GM18907 (cell line): Measurements from ENCODE around the gene ARAP1.

Source experiments
- ATAC-seq: cut with Tn5 transposase; IDR thresholded peaks from one replicate; pipeline ENCODE4 v1.9.1; 2021; ENCODE audit warnings: mild to moderate bottlenecking, moderate library complexity; ENCODE audit not compliant: unreplicated experiment

Gene ARAP1

DNA sequence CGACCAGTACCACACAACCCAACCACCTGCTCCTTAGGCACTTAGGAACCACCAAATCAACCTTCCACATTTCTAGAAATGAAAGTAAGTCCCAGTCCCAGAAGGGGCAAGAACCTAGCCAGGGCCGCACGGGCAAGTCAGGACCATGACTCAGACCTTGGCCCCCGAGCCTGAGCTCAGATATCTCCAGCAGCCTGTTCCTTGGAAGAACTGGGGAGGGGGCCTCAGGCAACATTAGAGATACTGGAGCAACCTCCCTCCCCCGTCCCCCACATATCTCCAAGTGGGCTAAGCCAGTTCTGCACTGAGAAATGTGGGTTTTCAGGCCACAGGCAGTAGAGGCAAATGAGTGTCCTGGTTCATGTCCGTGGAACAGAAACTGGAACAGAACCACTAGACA lies 7.7 kb downstream of the ARAP1 start:
- ATAC-seq: no peak

DNA sequence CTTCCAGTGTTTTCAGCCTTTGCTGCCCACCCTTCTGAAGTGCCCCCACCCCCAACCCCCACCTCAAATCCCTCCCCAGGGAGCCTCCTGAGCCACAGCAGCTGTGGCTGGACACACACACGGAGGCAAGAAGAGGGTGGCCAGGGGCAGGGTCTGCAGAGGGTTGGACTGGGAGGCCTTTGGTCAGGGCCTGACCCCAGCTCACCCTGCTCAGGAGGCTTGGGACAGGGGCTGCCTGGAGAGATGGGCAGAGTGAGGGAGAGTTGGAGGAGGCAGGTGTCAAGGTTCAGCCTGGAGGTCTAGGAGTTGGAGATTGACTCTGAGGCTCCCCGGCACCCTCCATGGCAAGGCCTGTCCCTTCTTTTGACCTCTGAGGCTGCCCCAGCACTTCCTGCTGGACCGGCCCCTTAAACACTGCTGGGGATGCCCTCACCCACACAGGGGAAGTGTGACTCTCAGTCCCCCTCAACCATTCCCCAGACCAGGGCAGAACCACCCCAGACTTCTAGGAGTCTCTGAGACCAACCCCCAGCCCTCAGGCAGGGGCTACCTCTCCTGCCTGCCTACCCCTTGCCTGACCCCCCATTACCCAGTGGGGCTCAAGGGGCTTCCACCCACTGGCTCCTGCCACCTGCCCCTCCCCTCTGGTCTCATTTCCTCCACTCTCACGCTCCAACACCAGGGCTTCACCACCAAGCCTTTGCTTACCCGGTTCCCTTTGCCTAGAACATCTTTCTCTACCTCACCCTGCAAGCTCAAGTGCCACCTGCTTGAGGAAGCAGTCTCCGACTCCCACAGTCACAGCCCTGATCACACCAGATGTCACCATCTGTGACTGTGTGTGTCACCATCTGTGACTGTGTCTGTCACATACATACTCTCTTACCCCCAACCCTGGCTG lies 8.6 kb downstream of the ARAP1 start:
- ATAC-seq: peak; percentile 62

DNA sequence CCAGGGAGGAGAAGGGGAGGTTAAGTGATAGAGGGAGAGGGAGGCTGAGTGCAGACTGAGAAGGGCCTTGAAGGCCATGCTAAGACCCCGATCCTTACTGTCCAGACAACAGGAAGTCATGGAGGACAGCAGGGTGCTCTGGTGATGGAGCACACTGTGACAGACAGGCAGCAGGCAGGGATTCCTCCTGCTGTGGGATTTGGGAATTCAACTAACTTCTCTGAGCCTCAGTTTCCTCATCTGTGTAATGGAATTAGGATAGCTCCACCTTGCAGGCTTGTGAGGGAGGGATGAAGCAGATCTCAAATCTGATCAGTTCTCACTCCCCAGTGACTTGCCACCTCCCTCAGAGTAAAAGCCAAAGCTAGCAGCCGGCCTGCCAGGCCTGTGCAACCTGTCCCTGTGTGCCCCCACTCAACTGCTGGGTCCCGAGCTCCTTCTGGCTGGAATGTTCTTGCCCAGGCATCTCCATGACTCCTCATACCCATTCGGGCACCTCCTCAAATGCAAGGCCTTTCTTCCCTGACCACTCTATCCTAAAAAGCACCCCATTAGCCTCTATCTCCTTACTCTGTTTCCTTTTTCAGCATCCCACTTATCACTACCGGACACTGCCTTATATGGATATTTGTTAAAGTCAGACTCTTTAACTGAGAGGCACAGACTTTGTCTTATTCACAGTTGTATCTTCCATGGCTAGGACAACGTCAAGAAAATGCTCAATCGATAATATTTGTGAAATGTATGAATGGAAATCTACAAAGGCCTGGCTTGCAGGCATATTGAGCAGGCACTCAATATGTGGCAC lies 9.5 kb downstream of the ARAP1 start:
- ATAC-seq: no peak

DNA sequence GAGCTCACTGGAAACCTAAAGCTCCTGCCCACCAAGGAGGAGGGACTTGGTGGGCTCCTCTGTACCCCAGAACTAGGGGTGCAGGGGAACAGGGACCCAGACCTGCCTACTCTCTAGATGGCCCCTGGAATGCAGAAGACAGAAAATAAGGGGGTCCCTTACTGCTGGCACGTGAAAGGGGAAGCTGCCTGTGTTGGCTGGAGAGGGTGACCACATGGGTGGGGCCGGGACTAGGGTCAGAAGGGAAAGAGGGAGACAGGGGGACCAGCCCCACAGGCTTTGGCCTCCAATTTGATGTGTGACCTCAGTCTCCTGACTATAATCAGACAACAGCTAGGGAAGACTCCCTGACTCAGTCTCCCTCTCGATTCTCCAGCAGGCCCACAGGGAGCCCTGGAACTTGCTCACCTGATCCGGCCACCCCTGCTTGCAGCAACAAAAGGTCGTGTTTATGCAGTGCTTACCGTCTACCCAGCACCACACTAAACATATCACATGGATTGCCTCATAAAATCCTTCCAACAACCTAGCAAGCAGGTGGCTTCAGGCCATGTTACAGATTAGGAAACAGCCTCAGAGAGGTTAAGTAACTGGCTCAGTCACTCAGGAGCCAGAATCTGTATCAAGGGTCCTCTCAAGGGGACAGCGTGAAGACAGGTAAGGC lies 10.2 kb downstream of the ARAP1 start:
- no peak for ATAC-seq

DNA sequence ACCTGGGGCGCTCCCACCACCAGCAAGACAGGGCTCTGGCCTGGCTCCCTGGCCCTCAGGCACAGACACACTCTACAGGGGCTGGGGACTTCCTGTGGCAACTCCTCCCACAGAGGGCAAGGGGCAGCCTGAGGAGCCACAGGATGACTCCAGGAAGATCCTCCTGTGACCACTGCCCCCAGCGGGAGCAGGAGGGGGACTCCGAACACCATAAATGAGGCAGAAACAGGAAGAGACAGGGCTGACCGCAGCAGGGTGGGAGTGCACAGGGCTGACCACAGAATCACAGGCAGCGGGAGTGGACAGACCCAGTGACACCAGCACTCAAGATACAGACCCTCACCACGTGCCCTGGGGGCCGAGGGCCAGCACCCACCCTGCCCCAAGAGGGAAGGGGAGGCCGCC lies 10.8 kb downstream of the ARAP1 start:
- no peak for ATAC-seq

DNA sequence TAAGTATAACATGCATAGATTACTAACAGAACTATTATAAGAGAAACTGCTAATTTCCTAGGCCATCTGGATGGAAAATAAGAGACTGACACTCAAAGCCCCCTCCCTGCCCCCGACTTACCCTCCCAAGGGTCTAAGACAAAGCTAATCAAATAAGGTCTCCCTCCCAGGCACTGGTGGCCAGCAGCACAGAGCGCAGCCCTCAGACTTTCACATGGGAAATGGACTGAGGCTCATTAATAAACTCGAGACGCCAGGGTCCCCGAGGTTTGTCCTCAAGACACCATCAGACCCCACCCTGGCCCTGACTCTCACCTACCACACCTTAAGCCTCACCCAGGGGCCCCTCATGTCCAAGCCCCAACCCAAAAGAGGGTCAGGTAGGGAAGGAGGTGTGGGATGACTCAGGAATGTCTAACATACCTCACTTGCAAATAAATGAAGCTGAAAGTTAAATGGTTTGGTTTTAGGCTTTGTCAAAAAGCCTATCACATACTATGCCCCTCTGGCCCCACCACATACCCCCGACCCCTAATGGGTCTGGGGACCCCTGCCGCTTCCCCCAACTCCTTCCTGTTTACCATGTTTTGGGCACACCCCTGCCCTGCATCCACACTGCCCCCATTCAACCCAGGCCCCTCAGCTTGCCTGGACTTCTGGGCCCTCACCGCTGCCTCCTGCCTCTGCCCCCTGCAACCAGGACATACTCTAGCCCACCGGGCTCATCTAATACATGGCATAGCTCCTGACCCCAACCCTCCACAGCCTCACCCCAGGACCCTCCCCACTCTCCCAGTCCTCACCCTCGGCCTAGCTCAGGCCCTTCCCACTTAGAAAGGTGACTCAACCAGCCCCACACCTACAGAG lies 11.4 kb downstream of the ARAP1 start:
- ATAC-seq: no peak

DNA sequence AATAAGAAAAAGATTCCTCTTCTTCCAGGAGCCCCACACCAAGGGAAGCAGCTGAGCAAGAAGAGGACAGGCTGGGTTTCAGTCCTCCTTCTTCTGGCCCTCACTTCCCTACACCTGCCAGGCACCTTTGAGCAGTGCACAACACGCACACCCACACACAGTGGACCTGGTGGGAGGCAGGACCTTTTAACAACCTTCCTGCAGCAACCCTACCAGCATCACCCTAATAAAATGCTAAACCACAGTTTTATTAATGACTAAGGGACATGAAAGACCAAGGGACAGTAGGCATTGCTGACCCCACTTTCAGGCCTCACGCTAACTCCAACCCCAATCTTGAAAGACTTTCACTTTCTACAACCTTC lies 12.2 kb downstream of the ARAP1 start:
- ATAC-seq: no peak

DNA sequence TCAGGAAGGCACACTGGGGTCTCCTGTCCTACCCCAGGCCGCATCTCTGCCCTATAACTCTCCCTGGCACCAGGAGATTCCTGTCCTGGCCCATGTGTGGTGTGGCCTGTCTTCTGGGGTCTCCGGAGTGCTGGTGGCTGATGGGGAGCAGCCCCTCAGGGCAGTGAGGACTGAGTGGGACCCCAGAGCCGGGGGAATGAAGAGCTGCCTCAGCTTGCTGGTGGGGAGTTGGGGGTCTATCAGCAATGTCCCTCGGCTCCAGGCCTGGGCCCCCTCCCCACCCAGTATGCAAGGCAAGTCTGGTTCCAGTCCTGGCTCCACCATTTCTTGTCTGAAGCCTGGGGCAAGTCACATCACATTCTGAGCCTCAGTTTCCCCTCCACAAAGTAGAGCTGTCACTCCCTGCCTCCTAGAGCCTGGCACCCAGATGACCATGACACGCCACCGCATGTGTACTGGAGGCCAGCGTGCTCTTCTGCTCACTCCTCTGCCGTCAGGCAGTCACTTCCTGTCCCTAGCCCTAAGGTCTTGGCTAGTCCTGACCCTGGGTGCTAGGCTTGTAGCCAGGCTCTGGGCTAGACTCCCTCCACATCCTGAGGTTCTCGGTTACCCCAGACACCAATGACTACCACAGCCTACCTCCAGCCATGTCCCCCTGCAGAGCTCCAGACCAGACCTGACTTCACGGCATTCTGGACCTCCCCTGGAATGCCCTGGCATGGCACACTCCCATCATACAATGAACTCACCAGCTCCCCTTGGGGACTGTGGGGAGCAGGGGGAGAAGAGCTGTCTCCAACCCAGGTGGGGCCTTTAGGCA lies 12.8 kb downstream of the ARAP1 start:
- ATAC-seq: no peak

DNA sequence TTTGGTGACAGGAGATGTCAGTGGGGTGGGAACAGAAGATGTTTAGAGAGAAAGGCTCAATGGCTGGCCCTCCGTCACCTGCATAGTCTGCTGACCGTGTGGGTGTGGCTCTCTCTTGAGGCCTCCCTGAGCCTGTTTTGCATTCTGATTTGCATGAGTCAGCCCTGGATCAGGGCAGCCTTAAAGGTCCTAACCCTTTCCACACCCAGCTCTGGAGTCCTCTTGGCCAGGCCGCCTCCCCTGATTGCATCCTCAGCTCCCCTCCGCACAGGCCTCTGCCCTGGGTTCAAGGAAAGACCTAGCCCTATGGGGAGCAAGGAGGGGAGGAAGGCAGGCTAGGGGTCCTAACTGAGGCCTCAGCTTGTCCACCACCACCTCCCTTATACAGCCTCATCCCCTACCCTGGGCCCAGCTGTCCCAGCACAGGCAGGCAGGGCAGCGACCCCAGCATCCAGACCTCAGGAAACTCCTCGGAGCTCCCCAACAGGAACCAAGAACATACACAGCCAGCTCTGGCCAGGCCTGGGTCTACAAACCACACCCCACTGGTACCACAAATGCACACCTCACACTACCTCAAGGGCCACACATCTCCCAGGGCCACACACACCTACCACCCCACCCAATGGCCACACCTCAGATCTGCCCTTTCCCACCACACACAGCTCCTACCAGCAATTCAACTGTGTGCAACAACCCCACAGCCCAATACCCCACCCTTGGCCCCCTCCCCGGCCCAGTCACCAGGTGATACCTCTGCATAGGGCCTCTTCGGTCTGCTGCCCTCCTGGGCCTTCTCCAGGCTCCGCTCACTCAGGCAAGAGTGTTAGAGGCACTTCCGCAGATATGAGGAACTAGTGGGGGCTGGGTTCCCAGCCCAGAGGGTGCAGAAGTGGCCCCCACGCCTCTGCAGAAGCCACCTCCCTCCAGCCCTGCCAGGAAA lies 13.7 kb downstream of the ARAP1 start:
- peak; percentile 29 for ATAC-seq

DNA sequence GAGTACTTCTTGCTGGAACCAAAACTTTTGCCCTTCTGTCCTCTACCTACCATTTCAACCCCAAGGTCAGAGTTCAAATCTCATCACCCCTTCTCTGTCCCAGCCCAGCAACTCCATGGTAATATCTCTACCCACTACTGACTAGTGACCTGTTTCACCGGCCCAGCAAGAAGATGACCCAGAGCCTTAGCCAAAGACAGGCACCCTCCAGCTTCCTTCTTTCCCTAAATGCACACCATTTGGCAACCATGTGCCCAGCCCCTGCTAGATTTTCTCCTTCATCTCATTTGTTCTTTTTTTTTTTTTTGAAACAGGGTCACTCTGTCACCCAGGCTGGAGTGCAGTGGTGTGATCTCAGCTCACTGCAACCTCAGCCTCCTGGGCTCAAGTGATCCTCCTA lies 14.9 kb downstream of the ARAP1 start:
- no peak for ATAC-seq

DNA sequence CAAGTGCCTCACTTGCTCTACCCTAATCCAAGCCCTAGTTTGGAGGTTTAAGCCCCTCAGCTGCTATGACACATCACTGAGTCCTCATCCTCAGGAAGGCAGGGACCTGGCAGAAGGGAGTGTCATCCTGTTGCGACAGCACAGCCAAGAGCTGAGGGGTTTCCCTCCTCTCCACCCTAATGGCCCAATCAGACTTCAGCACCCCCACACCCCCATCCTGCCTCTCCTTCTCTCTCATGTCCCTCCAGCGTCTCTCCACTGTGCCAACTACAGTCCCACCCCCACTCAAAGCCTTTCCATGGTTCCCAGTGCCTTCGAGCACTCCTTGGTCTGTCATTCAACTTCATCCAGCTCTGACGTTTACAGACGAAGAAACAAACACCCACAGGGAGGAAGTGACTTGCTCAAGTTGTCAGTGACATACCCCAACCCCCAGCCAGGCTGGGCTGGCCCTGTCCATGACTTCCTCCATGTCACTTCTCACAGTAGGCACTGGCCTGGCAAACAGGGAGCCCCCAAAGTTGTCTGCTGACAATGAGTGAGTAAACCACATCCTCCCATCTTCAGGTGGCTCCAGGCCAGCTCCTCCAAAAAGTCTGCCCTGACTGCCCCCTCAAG lies 15.6 kb downstream of the ARAP1 start:
- peak; percentile 33 for ATAC-seq

DNA sequence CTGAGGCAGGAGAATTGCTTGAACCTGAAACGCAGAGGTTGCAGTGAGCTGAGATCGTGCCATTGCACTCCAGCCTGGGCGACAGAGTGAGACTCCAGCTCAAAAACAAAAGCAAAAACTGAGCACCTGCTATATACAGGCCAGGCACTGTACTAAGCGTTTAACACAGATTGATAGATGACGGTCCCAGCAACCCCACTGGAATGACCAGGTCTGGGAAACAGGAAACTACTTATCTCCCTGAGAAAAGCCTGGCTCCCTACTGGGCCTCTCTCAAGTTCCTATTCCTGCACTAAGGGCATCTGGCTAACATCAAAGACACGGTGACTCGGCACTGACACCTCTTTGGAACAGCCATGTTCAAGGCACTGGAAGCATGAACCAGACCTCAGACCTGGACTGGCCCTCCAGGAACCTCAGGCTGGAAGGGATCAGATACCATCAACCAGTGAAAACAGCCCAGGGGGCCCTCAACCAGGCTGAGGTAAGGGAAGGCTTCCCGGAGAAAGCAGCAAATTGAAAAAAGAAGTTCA lies 16.6 kb downstream of the ARAP1 start:
- ATAC-seq: no peak

DNA sequence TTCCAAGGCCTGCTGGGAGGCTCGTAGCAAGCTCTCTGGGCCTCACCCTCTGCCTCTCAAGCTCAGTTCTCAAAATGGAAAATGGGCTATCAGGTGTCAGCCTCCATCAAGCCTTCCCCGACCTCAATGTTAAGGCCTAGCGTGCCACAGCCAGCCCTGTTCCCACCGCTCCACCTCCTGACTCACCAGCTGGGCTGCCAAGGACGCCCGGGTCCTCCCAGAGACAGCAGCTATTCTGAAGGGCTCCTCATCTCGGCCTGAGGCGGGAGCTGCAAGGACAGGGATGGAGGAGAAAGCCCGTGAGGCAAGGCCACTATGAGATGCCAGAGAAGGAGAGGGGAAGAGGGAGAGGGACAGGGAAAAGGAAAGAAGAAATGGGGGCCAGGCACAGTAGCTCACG lies 19.9 kb downstream of the ARAP1 start:
- no peak for ATAC-seq

DNA sequence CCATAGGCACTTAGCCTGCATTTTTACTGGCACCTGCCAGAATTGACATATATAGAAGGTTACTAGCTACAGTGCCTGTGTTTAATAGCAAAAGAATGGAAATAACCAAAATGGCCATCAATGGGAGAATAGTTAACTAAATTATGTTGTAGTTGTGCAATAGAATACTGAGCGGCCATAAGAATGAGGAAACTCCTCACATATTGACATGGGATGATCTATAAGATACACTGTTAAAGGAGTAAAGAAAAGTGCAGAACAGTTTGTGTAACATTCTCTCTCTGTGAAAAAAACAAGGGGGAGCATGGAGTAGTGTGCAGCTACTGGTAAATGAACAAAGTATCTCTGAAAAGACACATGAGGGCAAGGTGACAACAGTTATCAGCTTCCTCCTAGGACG lies 21.5 kb downstream of the ARAP1 start:
- no peak for ATAC-seq

DNA sequence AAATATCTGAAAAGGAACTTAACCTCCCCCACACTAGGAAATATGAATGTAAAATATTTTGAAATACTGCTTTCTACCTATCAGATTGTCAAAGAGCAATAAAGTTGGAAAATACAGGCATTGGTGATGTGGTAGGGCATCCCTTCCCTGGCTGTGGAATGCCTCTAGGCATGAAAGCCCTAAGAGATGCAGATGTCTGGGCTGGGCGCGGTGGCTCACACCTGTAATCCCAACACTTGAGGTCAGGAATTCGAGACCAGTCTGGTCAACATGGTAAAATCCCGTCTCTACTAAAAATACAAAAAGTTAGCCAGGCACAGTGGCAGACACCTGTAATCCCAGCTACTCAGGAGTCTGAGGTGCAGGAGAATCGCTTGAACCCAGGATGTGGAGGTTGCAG lies 22.0 kb downstream of the ARAP1 start:
- ATAC-seq: no peak

DNA sequence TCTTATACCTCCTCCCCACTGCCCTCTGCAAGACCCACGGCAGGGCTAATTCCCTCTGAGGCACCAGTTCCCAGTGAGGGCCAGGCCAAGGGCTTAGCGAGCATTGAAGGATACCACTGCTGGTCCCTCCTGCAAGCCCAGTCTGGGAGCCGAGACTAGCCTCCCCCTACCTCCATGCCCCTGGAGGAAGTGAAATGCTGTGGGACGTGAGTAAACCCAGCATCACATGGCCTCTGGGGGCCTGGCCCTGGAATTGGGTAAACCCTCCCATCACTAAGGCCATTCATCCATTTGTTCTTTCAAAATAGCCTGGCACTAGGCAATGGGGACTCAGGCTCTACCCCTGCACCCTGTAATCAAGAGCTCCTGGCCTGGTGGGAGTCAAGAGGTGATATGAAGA lies 24.7 kb downstream of the ARAP1 start:
- ATAC-seq: no peak

DNA sequence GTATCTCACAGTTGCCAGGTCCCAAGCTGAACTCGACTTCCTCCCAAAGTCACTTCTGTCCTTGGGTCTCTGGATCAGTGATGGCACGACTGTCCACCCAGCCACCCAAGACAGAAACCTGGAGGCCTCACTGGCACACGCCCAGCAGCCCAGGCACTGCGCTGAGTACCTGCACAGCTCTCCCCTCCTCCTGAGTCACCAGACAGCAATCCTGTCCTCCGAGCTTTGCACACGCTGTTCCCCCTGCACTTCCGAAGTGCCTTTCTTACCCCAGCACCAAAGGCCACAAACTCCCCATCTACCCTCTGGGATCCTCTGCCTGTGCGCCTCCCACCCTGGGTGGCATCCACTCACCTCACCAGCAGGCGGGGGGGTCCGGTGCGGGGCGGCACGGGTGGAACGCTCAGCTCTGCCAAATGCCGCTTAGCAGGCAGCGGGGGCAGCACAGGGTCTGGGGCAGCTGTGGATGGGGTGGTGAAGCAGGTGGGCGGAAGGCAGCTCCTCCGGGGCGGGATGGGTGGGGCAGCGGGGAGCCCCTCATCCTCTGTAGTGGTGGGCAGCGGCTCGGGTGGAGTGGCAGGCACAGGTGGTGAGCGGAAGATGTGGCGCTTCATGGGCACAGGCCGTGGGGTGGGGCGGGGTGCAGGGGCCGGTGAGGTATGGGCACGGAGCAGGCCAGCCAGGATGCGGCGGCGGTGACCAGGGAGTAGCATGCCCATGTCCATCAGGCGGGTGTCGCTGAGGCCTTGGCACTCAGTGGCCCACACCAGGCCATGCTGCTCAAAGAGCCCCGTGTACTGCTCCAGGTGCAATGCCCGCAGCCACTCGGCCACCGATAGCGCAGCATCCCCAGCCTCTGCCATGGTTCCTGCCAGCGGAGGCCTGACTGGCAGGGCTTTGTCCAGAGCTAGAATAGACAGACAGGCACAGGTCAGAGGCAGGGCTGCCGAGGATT lies 25.7 kb downstream of the ARAP1 start:
- no peak for ATAC-seq
